PFSK-1 (cell line): ENCODE results near the gene F2RL3.

Experiments
- FOXP2 ChIP-seq: optimal IDR thresholded peaks from 2 replicates; pipeline ENCODE3; 2011; ENCODE audit warnings: borderline replicate concordance, control low read depth, inconsistent platforms; ENCODE audit not compliant: insufficient read depth; ENCODE audit errors: extremely low read length, extremely low read depth
- POLR2AphosphoS5 ChIP-seq: IDR thresholded peaks from 2 replicates; pipeline ENCODE4 v1.6.1; 2012; ENCODE audit warnings: low read depth, mild to moderate bottlenecking, control low read depth, low read length, moderate library complexity
- SIN3A ChIP-seq: IDR thresholded peaks from 2 replicates; pipeline ENCODE4 v1.6.1; 2012; ENCODE audit warnings: mild to moderate bottlenecking, low read length, moderate library complexity, borderline replicate concordance; ENCODE audit not compliant: insufficient read depth
- TAF1 ChIP-seq: IDR thresholded peaks from 2 replicates; pipeline ENCODE4 v1.6.1; 2012; ENCODE audit warnings: low read length, control low read depth, borderline replicate concordance; ENCODE audit not compliant: insufficient read depth
- TF ChIP-seq, protein P1 (sequence below), 2 experiments: IDR thresholded peaks; 2 replicates each; pipeline versions ENCODE4 v1.6.1 to v1.8.0; 2011 to 2012; ENCODE audit warnings: low read depth in 2 of 2, low read length in 2 of 2, control low read depth in 1 of 2, inconsistent platforms in 1 of 2, mild to moderate bottlenecking in 1 of 2, moderate library complexity in 1 of 2; ENCODE audit not compliant: insufficient read depth in 1 of 2

Gene F2RL3

DNA sequence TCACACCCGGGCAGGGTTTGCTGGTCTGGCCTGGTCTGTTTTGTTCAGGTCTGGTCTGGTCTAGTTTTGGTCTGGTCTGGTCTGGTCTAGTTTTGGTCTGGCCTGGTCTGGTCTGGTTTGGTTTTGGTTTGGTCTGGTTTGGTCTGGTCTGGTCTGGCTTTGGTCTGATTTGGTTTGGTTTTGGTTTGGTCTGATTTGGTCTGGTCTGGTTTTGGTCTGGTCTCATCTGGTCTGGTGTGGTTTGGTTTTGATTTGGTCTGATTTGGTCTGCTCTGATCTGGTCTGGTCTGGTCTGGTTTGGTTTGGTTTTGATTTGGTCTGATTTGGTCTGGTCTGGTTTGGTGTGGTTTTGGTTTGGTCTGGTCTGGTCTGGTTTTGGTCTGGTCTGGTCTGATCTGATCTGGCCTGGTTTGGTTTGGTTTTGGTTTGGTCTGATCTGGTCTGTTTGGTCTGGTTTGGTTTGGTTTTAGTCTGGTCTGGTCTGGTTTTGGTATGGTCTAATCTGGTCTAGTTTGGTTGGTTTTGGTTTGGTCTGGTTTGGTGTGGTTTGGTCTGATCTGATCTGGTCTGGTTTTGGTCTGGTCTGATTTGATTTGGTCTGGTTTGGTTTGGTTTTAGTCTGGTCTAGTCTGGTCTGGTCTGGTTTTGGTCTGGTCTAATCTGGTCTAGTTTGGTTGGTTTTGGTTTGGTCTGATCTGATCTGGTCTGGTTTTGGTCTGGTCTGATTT lies 14.4 kb upstream of the F2RL3 start:
- TF ChIP-seq POLR2AphosphoS5, result no peak
- TF ChIP-seq, protein P1, sequence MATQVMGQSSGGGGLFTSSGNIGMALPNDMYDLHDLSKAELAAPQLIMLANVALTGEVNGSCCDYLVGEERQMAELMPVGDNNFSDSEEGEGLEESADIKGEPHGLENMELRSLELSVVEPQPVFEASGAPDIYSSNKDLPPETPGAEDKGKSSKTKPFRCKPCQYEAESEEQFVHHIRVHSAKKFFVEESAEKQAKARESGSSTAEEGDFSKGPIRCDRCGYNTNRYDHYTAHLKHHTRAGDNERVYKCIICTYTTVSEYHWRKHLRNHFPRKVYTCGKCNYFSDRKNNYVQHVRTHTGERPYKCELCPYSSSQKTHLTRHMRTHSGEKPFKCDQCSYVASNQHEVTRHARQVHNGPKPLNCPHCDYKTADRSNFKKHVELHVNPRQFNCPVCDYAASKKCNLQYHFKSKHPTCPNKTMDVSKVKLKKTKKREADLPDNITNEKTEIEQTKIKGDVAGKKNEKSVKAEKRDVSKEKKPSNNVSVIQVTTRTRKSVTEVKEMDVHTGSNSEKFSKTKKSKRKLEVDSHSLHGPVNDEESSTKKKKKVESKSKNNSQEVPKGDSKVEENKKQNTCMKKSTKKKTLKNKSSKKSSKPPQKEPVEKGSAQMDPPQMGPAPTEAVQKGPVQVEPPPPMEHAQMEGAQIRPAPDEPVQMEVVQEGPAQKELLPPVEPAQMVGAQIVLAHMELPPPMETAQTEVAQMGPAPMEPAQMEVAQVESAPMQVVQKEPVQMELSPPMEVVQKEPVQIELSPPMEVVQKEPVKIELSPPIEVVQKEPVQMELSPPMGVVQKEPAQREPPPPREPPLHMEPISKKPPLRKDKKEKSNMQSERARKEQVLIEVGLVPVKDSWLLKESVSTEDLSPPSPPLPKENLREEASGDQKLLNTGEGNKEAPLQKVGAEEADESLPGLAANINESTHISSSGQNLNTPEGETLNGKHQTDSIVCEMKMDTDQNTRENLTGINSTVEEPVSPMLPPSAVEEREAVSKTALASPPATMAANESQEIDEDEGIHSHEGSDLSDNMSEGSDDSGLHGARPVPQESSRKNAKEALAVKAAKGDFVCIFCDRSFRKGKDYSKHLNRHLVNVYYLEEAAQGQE (IDR thresholded peaks at IDR 0.05; ENCODE audit: insufficient read depth in 1 of 2, low read depth in 2 of 2, low read length in 2 of 2), result no peak
- TF ChIP-seq TAF1, result no peak
- no peak for TF ChIP-seq SIN3A
- no peak for TF ChIP-seq FOXP2

DNA sequence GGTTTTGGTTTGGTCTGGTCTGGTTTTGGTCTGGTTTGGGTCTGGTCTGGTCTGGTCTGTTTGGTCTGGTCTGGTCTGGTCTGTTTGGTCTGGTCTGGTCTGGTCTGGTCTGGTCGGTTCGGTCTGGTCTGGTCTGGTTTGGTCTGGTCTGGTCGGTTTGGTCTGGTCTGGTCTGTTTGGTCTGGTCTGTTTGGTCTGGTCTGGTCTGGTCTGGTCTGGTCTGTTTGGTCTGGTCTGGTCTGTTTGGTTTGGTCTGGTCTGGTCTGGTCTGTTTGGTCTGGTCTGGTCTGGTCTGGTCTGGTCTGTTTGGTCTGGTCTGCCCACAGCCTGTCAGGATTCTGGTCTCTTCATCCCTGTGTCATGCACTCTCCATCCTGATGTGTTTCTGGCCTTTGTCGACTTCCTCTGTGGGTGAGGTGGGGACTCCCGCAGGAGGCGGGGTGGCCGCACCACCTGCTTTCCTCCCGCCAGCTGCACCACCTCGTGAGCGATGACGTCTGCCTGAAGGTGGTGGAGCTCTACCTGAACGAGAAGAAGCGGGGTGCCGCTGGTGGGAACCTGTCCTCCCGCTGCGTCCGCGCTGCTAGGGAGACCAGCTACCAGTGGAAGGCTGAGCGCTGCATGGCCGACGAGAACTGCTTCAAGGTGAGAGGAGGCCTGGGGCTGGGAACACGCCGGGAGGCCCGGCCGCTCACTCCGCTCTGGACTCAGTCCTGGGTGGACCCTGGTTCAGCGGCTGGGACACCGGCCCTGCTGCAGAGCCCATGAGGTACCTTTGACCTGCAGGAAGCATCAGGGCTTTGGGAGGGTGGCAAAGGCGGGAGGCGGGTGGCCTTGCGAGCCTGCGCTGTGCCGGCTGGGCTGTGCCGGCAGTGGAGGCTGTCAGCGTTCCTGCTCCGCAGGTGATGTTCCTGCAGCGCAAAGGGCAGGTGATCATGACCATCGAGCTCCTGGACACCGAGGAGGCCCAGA lies 12.9 kb upstream of the F2RL3 start:
- no peak for TF ChIP-seq TAF1
- no peak for TF ChIP-seq FOXP2
- TF ChIP-seq, protein P1 (IDR thresholded peaks at IDR 0.05; ENCODE audit: insufficient read depth in 1 of 2, low read depth in 2 of 2, low read length in 2 of 2), result no peak
- no peak for TF ChIP-seq SIN3A
- TF ChIP-seq POLR2AphosphoS5, result no peak

DNA sequence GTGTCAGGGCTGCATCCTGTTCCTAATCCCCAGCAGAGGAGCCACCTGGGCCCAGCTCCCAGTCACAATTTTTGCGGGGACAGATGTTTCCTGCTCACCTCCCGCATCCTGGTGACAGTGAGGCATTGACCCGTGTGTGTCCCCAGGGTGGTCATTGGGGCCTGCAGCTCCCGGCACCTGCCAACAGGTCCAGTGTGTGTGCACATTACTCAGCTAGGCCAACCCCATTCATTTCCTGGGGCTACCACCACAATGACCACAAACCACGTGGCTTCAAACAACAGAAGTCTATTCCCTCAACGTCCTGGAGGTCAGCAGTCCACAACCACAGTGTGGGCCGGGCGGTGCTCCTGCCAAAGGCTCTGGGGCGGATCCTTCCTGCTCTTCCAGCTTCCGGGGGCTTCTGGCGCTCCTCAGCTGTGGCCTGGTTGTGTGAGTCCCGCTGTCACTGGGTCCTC lies 11.9 kb upstream of the F2RL3 start:
- TF ChIP-seq TAF1 (no peak), SIN3A (no peak; the same call in 1 of the 2 replicates), POLR2AphosphoS5 (no peak), FOXP2 (no peak)
- TF ChIP-seq, protein P1 (IDR thresholded peaks at IDR 0.05; ENCODE audit: insufficient read depth in 1 of 2, low read depth in 2 of 2, low read length in 2 of 2), result no peak

DNA sequence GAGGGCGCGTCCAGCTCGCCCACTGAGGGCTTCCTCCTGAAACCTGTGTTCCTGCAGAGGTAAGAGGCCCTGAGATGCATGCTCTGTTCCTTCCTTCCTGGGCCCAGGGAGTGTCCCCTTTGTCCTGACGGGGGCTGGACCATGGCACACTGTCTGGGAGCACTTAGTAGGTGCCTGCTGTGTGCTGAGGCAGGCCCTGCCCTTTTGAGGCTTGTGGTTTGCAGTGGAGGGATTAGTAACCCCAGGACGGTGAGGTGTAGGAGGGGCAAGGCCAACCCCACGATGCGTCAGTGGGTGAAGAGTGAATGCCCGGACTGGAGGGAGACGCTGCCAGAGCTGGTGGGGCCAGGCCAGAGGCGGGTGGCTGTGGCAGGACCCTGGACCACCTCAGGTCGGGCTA lies 11.2 kb upstream of the F2RL3 start:
- no peak for TF ChIP-seq SIN3A
- TF ChIP-seq POLR2AphosphoS5, result no peak
- no peak for TF ChIP-seq FOXP2
- TF ChIP-seq TAF1, result no peak
- TF ChIP-seq, protein P1 (IDR thresholded peaks at IDR 0.05; ENCODE audit: insufficient read depth in 1 of 2, low read depth in 2 of 2, low read length in 2 of 2), result no peak
